Spleen (tissue), 11 donors: ENCODE results near the gene TEF. TPM values are rescaled to one million over a fixed set of nuclear protein-coding genes. Genes with fewer than 3 reads are reported as not detected.
"Not testable (repeated sequence)": the region's sequence is repeated elsewhere in the genome, so short reads cannot be mapped to it uniquely, and the experiment has no call there.

Experiments used
- DNase-seq: peaks from one replicate; pipeline ENCODE4 v3.0.0-alpha.2; 2020
- H3K27ac ChIP-seq, 8 donors: fragments of 200-600 bp; sonication (generic) in 7 of 8; 1 replicate in 4 of 8; 2 replicates in 4 of 8; pipeline versions ENCODE4 v1.5.0 to v1.8.0; 2016 to 2021; ENCODE audit warnings: inconsistent platforms in 4 of 8, mild to moderate bottlenecking in 4 of 8, moderate library complexity in 1 of 8
- H3K27me3 ChIP-seq, 7 donors: fragments of 200-600 bp; sonication (generic) in 6 of 7; replicated peaks in 1 of 7; 1 replicate in 4 of 7; 2 replicates in 3 of 7; pipeline versions ENCODE4 v1.5.0 to v1.8.0; 2016 to 2021; ENCODE audit warnings: inconsistent platforms in 3 of 7, mild to moderate bottlenecking in 1 of 7
- H3K36me3 ChIP-seq, 6 donors: fragments of 200-600 bp; sonication (generic) in 5 of 6; 1 replicate in 4 of 6; 2 replicates in 2 of 6; pipeline versions ENCODE4 v1.5.0 to v1.8.0; 2016 to 2021; ENCODE audit warnings: inconsistent platforms in 2 of 6
- H3K4me1 ChIP-seq, 6 donors: fragments of 200-600 bp; sonication (generic) in 5 of 6; 1 replicate in 3 of 6; 2 replicates in 3 of 6; pipeline versions ENCODE4 v1.5.0 to v1.8.0; 2016 to 2021; ENCODE audit warnings: inconsistent platforms in 3 of 6
- H3K4me3 ChIP-seq, 8 donors: fragments of 200-600 bp; sonication (generic) in 7 of 8; 1 replicate in 4 of 8; 2 replicates in 4 of 8; pipeline versions ENCODE4 v1.5.0 to v1.8.0; 2016 to 2021; ENCODE audit warnings: inconsistent platforms in 4 of 8, mild to moderate bottlenecking in 4 of 8, moderate library complexity in 2 of 8
- H3K9me3 ChIP-seq, 8 donors: fragments of 200-600 bp; sonication (generic) in 7 of 8; 1 replicate in 4 of 8; 2 replicates in 4 of 8; pipeline versions ENCODE4 v1.5.0 to v1.8.0; 2016 to 2021; ENCODE audit warnings: inconsistent platforms in 4 of 8
- POLR2A ChIP-seq, 3 donors: fragments of 450-650 bp; IDR thresholded peaks; one replicate each; pipeline ENCODE4 v1.5.1; 2017; ENCODE audit warnings: antibody characterized with exemption in 3 of 3, mild to moderate bottlenecking in 1 of 3
- POLR2AphosphoS5 ChIP-seq, 3 donors: sonication (generic); formaldehyde crosslinking; IDR thresholded peaks; one replicate each; pipeline ENCODE4 v1.5.1; 2017; ENCODE audit warnings: antibody characterized with exemption in 3 of 3
- WGBS, 5 donors: extraction: QIAGEN DNeasy Blood & Tissue Kit in 3 of 5; methylation state at CpG; one replicate each; pipeline versions ENCODE4 v1.1.5 to v1.1.7; 2013 to 2018; 5-methylcytosine and 5-hydroxymethylcytosine counted together
- intact Hi-C: fragments of 100-400 bp; cut with DNase I; formaldehyde crosslinking; loops from one replicate; pipeline ENCODE4 v1.15.0; 2023; ENCODE audit warnings: low total_unique reads
- polyA plus RNA-seq, 3 donors: library from polyadenylated mRNA; stranded (reverse); fragments of 200-250 nt; gene quantifications; one replicate each; pipeline ENCODE4 v1.2.1, GENCODE V29; 2013
- total RNA-seq, 7 donors: library from RNA; depleted of rRNA in 3 of 7; stranded (reverse); fragments of >200 nt in 3 of 7; fragmentation: NEBNext Ultra II Directional in 4 of 7; extraction: Animal tissue kit (Norgen Biotek cat#: 25700) in 4 of 7; gene quantifications; one replicate each; pipeline versions ENCODE4 v1.1.0 to v1.2.1, GENCODE V29; 2016 to 2021
- TF ChIP-seq, protein P1 (sequence below), 11 experiments: fragments of 200-600 bp in 7 of 11; fragments of 450-650 bp in 4 of 11; sonication (generic) in 4 of 11; IDR thresholded peaks in 8 of 11; conservative IDR thresholded peaks in 3 of 11; 1 replicate in 7 of 11; 2 replicates in 4 of 11; pipeline versions ENCODE4 v1.4.0 to v1.8.0; 2016 to 2021; ENCODE audit warnings: antibody characterized with exemption in 11 of 11, inconsistent platforms in 4 of 11, mild to moderate bottlenecking in 1 of 11
- donor health status: healthy with polysubstance abuse.
- donor health status: DM: no; HTN: no; CAD: no; lungs with moderate emphysema.
- donor health status: DM: no; HTN: no; CAD: no.
- donor health status: Bipolar disorder and iron deficiency.
- donor health status: healthy.
- donor health status: DM: no; HTN: no; CAD: no.
- donor health status: DM: yes; HTN: yes; CAD: no.

Gene TEF
- total and polyA plus RNA-seq, 10 donors, result 2.2 to 29.9 (median 11.6) TPM

DNA sequence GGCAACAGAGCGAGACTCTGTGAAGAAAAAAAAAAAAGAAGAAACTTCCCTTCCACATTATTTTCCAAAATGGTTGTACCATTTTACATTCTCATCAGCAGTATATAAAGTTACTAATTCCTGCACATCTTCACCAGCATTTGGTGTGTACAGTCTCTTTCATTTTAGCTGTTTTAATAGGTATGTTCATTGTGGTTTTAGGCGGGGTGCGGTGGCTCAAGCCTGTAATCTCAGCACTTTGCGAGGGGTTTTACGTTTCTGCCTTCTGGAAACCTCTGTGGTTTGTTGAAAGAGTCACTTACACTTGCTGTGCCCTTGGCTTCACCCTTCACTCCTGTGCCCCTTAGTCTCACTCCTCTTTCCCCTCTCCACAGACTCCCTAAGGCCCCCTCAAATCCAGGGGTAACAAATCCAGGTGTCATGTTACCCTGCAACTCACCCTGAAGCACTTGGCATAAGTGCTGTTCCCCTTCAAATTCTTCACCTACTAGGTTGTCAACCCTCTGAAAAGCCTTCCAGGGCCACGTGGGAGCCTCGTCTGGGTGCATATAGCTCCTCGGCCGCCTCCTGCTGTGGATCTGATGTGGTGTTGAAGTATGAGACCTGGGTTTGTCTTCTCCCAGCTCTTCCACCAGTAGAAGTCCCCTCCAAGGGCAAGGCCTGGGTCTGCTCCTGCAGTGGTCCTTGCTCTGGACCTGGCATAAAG, 44.1 kb downstream of the TEF start:
- Histone ChIP-seq H3K27ac (peak overlapping the region in 3 of 8 donors; percentile 15 to 50 (median 30)), H3K36me3 (peaks cover 0 to 86% (median 37%) of the 10 kb centered on the region in 6 donors), H3K9me3 (no peaks in the 10 kb centered on the region), H3K4me1 (peaks cover 0 to 34% (median 14%) of the 10 kb centered on the region in 6 donors), H3K27me3 (no peaks in the 10 kb centered on the region), H3K4me3 (no peak overlapping the region)
- intact Hi-C loops, result no loop called here
- DNase-seq, result no peak
- 61 to 73% (median 66%) methylated on average over 8 to 9 of the region's 9 CpGs for WGBS, 5 donors
- TF ChIP-seq, protein P1, sequence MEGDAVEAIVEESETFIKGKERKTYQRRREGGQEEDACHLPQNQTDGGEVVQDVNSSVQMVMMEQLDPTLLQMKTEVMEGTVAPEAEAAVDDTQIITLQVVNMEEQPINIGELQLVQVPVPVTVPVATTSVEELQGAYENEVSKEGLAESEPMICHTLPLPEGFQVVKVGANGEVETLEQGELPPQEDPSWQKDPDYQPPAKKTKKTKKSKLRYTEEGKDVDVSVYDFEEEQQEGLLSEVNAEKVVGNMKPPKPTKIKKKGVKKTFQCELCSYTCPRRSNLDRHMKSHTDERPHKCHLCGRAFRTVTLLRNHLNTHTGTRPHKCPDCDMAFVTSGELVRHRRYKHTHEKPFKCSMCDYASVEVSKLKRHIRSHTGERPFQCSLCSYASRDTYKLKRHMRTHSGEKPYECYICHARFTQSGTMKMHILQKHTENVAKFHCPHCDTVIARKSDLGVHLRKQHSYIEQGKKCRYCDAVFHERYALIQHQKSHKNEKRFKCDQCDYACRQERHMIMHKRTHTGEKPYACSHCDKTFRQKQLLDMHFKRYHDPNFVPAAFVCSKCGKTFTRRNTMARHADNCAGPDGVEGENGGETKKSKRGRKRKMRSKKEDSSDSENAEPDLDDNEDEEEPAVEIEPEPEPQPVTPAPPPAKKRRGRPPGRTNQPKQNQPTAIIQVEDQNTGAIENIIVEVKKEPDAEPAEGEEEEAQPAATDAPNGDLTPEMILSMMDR (IDR thresholded peaks at IDR 0.05 in 8 of 11, conservative IDR thresholded peaks at IDR 0.05 in 3 of 11), result no peak
- TF ChIP-seq POLR2AphosphoS5 (IDR thresholded peaks at IDR 0.05), result no peak
- TF ChIP-seq POLR2A (IDR thresholded peaks at IDR 0.05), result no peak

DNA sequence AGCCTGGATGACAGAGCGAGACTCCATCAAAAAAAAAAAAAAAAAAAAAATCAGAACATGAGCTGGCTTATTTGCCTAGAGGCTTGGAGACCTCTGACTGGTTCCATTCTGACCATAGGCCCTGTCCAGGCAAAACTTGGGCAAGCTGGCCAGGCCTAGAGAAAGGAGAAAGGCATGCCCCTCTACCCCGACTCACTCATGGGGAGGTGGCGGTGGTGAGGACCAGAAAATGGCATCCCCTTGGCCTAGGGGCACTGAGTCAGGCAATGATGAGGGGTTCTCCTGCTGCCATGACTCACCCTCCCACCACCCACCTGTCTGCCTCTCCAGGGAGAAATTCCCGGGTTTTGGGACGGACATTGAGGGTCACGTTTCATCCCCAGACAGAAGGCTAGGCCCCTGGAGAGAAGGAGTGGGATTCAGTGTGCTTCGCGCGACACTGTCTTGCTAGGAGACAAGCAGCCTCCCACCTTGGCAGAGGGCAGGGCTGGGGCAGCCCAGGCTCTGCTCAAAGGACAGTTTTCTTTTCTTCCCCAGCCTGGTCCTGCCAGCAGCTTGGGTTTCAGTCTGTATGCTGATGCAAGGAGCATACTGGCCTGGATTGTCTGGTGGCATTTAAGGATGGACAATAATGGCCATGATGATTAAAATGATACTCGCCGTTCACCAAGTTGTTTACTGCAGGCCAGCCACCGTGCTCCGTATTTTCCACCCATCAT, 47.6 kb downstream of the TEF start:
- WGBS, 5 donors, result 87 to 96% (median 92%) methylated on average over 9 to 13 of the region's 13 CpGs
- TF ChIP-seq POLR2A (IDR thresholded peaks at IDR 0.05), result no peak
- peak in 1 of 3 donors; percentile 35 for TF ChIP-seq POLR2AphosphoS5 (IDR thresholded peaks at IDR 0.05)
- H3K4me3 ChIP-seq, result no peak overlapping the region
- H3K9me3 ChIP-seq, result no peaks in the 10 kb centered on the region
- H3K27ac ChIP-seq, result peak overlapping the region in 1 of 8 donors; percentile 5
- no peaks in the 10 kb centered on the region for H3K27me3 ChIP-seq
- intact Hi-C loops, result no loop called here
- DNase-seq, result no peak
- H3K4me1 ChIP-seq, result peaks cover 0 to 27% (median 4%) of the 10 kb centered on the region in 6 donors
- H3K36me3 ChIP-seq, result peaks cover 3 to 97% (median 41%) of the 10 kb centered on the region in 6 donors

DNA sequence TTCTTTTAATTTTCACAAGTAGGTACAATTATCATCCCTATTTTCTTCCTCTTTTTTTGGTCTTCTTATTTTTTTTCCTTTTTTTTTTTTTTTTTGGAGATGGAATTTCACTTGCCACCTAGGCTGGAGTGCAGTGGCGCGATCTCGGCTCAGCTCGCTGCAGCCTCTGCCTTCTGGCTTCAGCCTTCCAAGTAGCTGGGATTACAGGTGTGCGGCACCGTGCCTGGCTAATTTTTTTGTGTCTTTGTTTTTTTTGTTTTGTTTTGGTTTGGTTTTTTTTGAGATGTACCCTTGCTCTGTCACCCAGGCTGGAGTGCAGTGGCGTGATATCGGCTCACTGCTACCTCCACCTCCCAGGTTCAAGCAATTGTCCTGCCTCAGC, 48.2 kb downstream of the TEF start:
- Histone ChIP-seq H3K9me3 (no peaks in the 10 kb centered on the region), H3K4me1 (peaks cover 0 to 32% (median 7%) of the 10 kb centered on the region in 6 donors), H3K27ac (no peak overlapping the region), H3K27me3 (no peaks in the 10 kb centered on the region), H3K4me3 (no peak overlapping the region), H3K36me3 (peaks cover 3 to 97% (median 40%) of the 10 kb centered on the region in 6 donors)
- 97 to 99% (median 98%) methylated on average over 8 of the region's 8 CpGs for WGBS, 5 donors
- no peak for TF ChIP-seq POLR2A (IDR thresholded peaks at IDR 0.05)
- TF ChIP-seq, protein P1 (IDR thresholded peaks at IDR 0.05 in 8 of 11, conservative IDR thresholded peaks at IDR 0.05 in 3 of 11), result no peak
- no peak for TF ChIP-seq POLR2AphosphoS5 (IDR thresholded peaks at IDR 0.05)
- DNase-seq, result no peak
- intact Hi-C loops, result no loop called here

DNA sequence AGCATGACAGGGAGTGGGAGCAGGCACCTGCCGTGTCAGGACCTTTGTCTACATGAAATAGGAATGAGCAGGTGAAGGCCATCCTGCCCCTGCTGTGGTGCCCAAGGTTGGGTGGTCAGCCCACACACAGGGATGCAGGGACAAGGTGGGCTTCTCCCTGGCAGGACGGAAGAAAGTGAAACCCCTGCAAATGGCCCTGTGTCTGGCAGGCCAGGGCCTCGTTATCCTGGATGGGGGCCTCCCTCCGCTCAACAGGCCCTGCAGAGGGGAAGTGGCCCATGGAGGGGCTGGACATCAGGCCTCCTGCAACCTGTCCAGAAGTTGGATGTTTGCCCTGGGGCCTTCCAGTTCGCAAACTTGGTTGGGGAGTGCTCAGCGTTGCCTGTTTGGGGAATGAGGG, 49.9 kb downstream of the TEF start:
- H3K4me1 ChIP-seq, result peaks cover 0 to 40% (median 14%) of the 10 kb centered on the region in 6 donors
- no peak for DNase-seq
- H3K27ac ChIP-seq, result peak overlapping the region in 1 of 8 donors; percentile 17
- no peak overlapping the region for H3K4me3 ChIP-seq
- no peaks in the 10 kb centered on the region for H3K9me3 ChIP-seq
- 80 to 90% (median 84%) methylated on average over 1 to 6 of the region's 6 CpGs for WGBS, 5 donors
- H3K36me3 ChIP-seq, result peaks cover 3 to 97% (median 48%) of the 10 kb centered on the region in 6 donors
- intact Hi-C loops, result no loop called here
- TF ChIP-seq POLR2A (IDR thresholded peaks at IDR 0.05), result no peak
- peak; percentile 24 to 58 (median 41) for TF ChIP-seq POLR2AphosphoS5 (IDR thresholded peaks at IDR 0.05)
- no peaks in the 10 kb centered on the region for H3K27me3 ChIP-seq

DNA sequence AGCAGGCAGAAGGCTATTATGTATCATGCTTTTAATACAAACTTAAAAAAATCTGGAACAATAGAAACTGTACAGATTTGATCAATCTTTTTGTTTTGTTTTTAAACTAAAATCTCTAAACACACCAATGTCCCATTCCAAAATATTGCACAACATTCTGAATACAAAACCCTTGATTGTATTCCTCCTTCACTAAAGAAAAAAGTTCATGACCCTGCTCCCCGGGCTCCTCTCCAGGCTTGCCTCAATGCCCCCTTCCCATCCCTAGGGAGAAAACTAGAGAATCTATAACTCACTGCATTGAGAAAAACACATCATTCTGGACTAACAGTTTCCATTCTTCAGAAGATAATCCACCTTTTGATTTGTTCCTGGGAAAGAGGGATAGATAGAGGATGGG, 51.7 kb downstream of the TEF start:
- H3K4me3 ChIP-seq, H3K27ac ChIP-seq, H3K27me3 ChIP-seq, intact Hi-C loops, H3K9me3 ChIP-seq, DNase-seq: not testable (repeated sequence)
- WGBS, 5 donors, result 87 to 98% (median 97%) methylated on average over 1 of the region's 1 CpG
- H3K36me3 ChIP-seq, result peaks cover 3 to 96% (median 51%) of the 10 kb centered on the region in 6 donors
- peaks cover 0 to 53% (median 14%) of the 10 kb centered on the region in 6 donors for H3K4me1 ChIP-seq

DNA sequence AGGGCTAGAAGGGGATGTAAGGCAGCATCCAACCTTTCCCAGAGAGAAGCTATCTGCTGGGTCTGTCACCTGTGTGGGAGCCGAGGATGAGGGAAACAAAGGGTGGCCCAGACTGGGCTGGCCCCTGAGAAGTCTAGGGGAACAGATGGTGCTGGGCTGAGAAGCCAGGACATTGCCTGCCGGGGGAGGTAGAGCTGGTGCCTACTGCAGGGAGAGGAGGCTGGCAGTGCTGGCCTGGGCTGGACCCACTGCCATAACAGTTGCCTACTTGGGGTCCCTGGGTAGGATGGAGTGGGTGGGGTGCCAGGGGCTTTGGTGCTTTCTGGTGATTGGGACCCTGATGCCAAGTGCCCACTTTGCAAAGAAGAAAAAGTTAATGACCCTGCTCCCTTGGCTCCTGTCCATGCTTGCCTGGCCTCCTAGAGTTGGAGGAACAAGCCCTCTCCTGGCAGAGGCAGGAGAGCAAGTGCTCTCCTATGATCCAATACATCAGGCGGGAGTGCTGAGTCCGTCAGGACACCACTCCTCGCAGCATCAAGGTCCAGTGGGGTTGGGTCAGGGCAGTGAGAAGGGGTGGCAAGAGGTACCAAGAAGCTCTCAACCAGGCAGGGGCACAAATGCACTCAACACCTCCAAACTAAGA, 52.7 kb downstream of the TEF start:
- intact Hi-C loops, H3K4me3 ChIP-seq, DNase-seq, H3K9me3 ChIP-seq, H3K27me3 ChIP-seq: not testable (repeated sequence)
- Histone ChIP-seq H3K4me1 (peaks cover 3 to 63% (median 18%) of the 10 kb centered on the region in 6 donors), H3K27ac (peak overlapping the region in 4 of 8 donors; percentile 18 to 49 (median 46)), H3K36me3 (peaks cover 3 to 95% (median 50%) of the 10 kb centered on the region in 6 donors)
- 83 to 91% (median 88%) methylated on average over 5 of the region's 5 CpGs for WGBS, 5 donors
